Activated CD8-positive, alpha-beta memory T cell treated with anti-CD3 and anti-CD28 coated beads for 48 hours (primary cell): ENCODE results near the gene C3.
"Not testable (repeated sequence)": the region's sequence is repeated elsewhere in the genome, so short reads cannot be mapped to it uniquely, and the experiment has no call there.

Experiments
- DNase-seq, 3 experiments: peaks; one replicate each; pipeline ENCODE4 v3.0.0-alpha.2; 2020; ENCODE audit warnings: low read depth in 2 of 3, low spot score in 2 of 3

Gene C3

GRCh38 chr19:6667114-6667627 is 53.3 kb downstream of the C3 start:
- DNase-seq: peak in 1 of 3 experiments; percentile 47

- DNase-seq: no peak
Measured at GRCh38 chr19:6664916-6665315, 55.5 kb downstream of the C3 start.

GRCh38 chr19:6663236-6664201 is 56.9 kb downstream of the C3 start:
- no peak for DNase-seq

GRCh38 chr19:6662702-6663101 is 57.7 kb downstream of the C3 start:
- DNase-seq: no peak

GRCh38 chr19:6661509-6662244 is 58.8 kb downstream of the C3 start:
- DNase-seq: not testable (repeated sequence)

- DNase-seq: no peak
Measured at GRCh38 chr19:6660930-6661329, 59.5 kb downstream of the C3 start.

GRCh38 chr19:6656390-6656789 is 64.1 kb downstream of the C3 start:
- not testable (repeated sequence) for DNase-seq

- DNase-seq: no peak
Measured at GRCh38 chr19:6654347-6655310, 65.8 kb downstream of the C3 start.

GRCh38 chr19:6652805-6653094 is 67.7 kb downstream of the C3 start:
- no peak for DNase-seq

GRCh38 chr19:6651965-6652804 is 68.3 kb downstream of the C3 start:
- DNase-seq: no peak

GRCh38 chr19:6649185-6649584 is 71.3 kb downstream of the C3 start:
- no peak for DNase-seq

- no peak for DNase-seq
Measured at GRCh38 chr19:6648141-6648715, 72.2 kb downstream of the C3 start.

GRCh38 chr19:6644796-6645195 is 75.7 kb downstream of the C3 start:
- DNase-seq: no peak

- not testable (repeated sequence) for DNase-seq
Measured at GRCh38 chr19:6640333-6640732, 80.1 kb downstream of the C3 start.

GRCh38 chr19:6639439-6639838 is 81.0 kb downstream of the C3 start:
- DNase-seq: no peak

GRCh38 chr19:6633456-6633813 is 87.0 kb downstream of the C3 start:
- DNase-seq: not testable (repeated sequence)

- DNase-seq: not testable (repeated sequence)
Measured at GRCh38 chr19:6632747-6633455, 87.5 kb downstream of the C3 start.

- peak in 1 of 3 experiments; percentile 83 for DNase-seq
Measured at GRCh38 chr19:6632002-6632621, 88.3 kb downstream of the C3 start.
